ENCODE results near the gene HSP90AA1. TPM values are rescaled to one million over a fixed set of nuclear protein-coding genes. Genes with fewer than 3 reads are reported as not detected.

Gene HSP90AA1
- total and polyA plus RNA-seq, 8 donors, result 103 to 279 (median 224) TPM

- intact Hi-C loops (cut with DNase I; ENCODE audit: low total_unique reads), result no loop called here
- WGBS, 5 donors, result 77 to 89% (median 86%) methylated on average over 5 of the region's 5 CpGs
- Histone ChIP-seq H3K4me1 (peaks cover 0 to 12% (median 8%) of the 10 kb centered on the region in 4 donors), H3K4me3 (no peak overlapping the region), H3K36me3 (peaks cover 39 to 57% (median 53%) of the 10 kb centered on the region in 4 donors), H3K27me3 (no peaks in the 10 kb centered on the region), H3K27ac (no peak overlapping the region), H3K9me3 (no peaks in the 10 kb centered on the region)
- no peak for DNase-seq
- TF ChIP-seq POLR2A (IDR thresholded peaks at IDR 0.05) (no peak), EP300 (IDR thresholded peaks at IDR 0.05) (no peak), POLR2AphosphoS5 (IDR thresholded peaks at IDR 0.05) (no peak), CTCF (IDR thresholded peaks at IDR 0.05) (no peak)
Observed at GRCh38 chr14:102077382-102077709, 9.5 kb downstream of the HSP90AA1 start.

- Histone ChIP-seq H3K27ac (no peak overlapping the region), H3K36me3 (peaks cover 17 to 35% (median 31%) of the 10 kb centered on the region in 4 donors), H3K9me3 (no peaks in the 10 kb centered on the region), H3K4me3 (no peak overlapping the region), H3K27me3 (no peaks in the 10 kb centered on the region), H3K4me1 (peaks cover 0 to 15% (median 3%) of the 10 kb centered on the region in 4 donors)
- DNase-seq, result no peak
- WGBS, 5 donors, result 73 to 93% (median 81%) methylated on average over 4 of the region's 4 CpGs
- no peak for TF ChIP-seq POLR2AphosphoS5 (IDR thresholded peaks at IDR 0.05)
- no peak for TF ChIP-seq POLR2A (IDR thresholded peaks at IDR 0.05)
- intact Hi-C loops (cut with DNase I; ENCODE audit: low total_unique reads), result no loop called here
Observed at GRCh38 chr14:102075155-102075554, 11.7 kb downstream of the HSP90AA1 start.

GRCh38 chr14:102074415-102074964 lies 12.4 kb downstream of the HSP90AA1 start:
- intact Hi-C loops (cut with DNase I; ENCODE audit: low total_unique reads), result no loop called here
- Histone ChIP-seq H3K9me3 (no peaks in the 10 kb centered on the region), H3K4me3 (no peak overlapping the region), H3K27ac (no peak overlapping the region), H3K27me3 (no peaks in the 10 kb centered on the region), H3K4me1 (peaks cover 0 to 15% (median 3%) of the 10 kb centered on the region in 4 donors), H3K36me3 (peaks cover 10 to 28% (median 24%) of the 10 kb centered on the region in 4 donors)
- DNase-seq, result no peak
- TF ChIP-seq CTCF (IDR thresholded peaks at IDR 0.05) (no peak), POLR2AphosphoS5 (IDR thresholded peaks at IDR 0.05) (no peak), POLR2A (IDR thresholded peaks at IDR 0.05) (no peak), EP300 (IDR thresholded peaks at IDR 0.05) (no peak)
- WGBS, 5 donors, result 67 to 85% (median 76%) methylated on average over 4 of the region's 4 CpGs

GRCh38 chr14:102071283-102071998 lies 15.4 kb downstream of the HSP90AA1 start:
- 33 to 46% (median 37%) methylated on average over 10 of the region's 10 CpGs for WGBS, 5 donors
- intact Hi-C loops (cut with DNase I; ENCODE audit: low total_unique reads), result no loop called here

More at GRCh38 chr14:102071283-102071998, 15.4 kb downstream of the HSP90AA1 start:
- no peaks in the 10 kb centered on the region for H3K36me3 ChIP-seq
- no peaks in the 10 kb centered on the region for H3K27me3 ChIP-seq
- H3K4me3 ChIP-seq, result no peak overlapping the region
- no peaks in the 10 kb centered on the region for H3K9me3 ChIP-seq
- DNase-seq, result peak in 1 of 2 donors; percentile 58
- H3K27ac ChIP-seq, result peak overlapping the region in 3 of 5 donors; percentile 10 to 69 (median 18)
- peaks cover 0 to 15% (median 3%) of the 10 kb centered on the region in 4 donors for H3K4me1 ChIP-seq
- TF ChIP-seq EP300 (IDR thresholded peaks at IDR 0.05), result no peak
- TF ChIP-seq CTCF (IDR thresholded peaks at IDR 0.05), result no peak
- peak in 1 of 3 donors; percentile 32 for TF ChIP-seq POLR2AphosphoS5 (IDR thresholded peaks at IDR 0.05)
- TF ChIP-seq POLR2A (IDR thresholded peaks at IDR 0.05), result no peak
